Loucy (cell line): Measurements from ENCODE around the gene ELMOD1.

Experiments
- H2AFZ ChIP-seq: fragments of 200-600 bp; sonication (generic); 2 replicates; pipeline ENCODE4 v1.6.0; 2016; ENCODE audit warnings: antibody characterized with exemption, mild to moderate bottlenecking, low read length, moderate library complexity
- H3F3A ChIP-seq: fragments of 200-600 bp; 2 replicates; pipeline ENCODE4 v1.6.0; 2016; ENCODE audit warnings: antibody characterized with exemption, low read depth, mild to moderate bottlenecking
- H3K27me3 ChIP-seq: fragments of 200-600 bp; sonication (generic); 2 replicates; pipeline ENCODE4 v1.6.1; 2014; ENCODE audit warnings: low read length, mild to moderate bottlenecking; ENCODE audit not compliant: insufficient read depth, poor library complexity, severe bottlenecking
- H3K36me3 ChIP-seq: fragments of 200-600 bp; sonication (generic); 2 replicates; pipeline ENCODE4 v1.6.1; 2016; ENCODE audit warnings: low read length; ENCODE audit not compliant: insufficient read depth
- H3K4me1 ChIP-seq: fragments of 200-600 bp; sonication (generic); 2 replicates; pipeline ENCODE4 v1.5.1; 2014; ENCODE audit warnings: low read length, mild to moderate bottlenecking; ENCODE audit not compliant: insufficient read depth, poor library complexity, severe bottlenecking
- H3K4me2 ChIP-seq: fragments of 200-600 bp; sonication (generic); 2 replicates; pipeline ENCODE4 v1.6.0; 2014; ENCODE audit warnings: antibody characterized with exemption, low read length, low read depth, mild to moderate bottlenecking; ENCODE audit not compliant: poor library complexity, severe bottlenecking
- H3K4me3 ChIP-seq: fragments of 200-600 bp; sonication (generic); 2 replicates; pipeline ENCODE4 v1.5.1; 2014; ENCODE audit warnings: low read length, mild to moderate bottlenecking, mixed read lengths; ENCODE audit not compliant: poor library complexity, severe bottlenecking
- H3K79me2 ChIP-seq: fragments of 200-600 bp; sonication (generic); 2 replicates; pipeline ENCODE4 v1.6.1; 2014; ENCODE audit warnings: low read length; ENCODE audit not compliant: insufficient read depth
- H3K9ac ChIP-seq: fragments of 200-600 bp; sonication (generic); 2 replicates; pipeline ENCODE4 v1.6.0; 2014; ENCODE audit warnings: mild to moderate bottlenecking, low read depth, low read length, moderate library complexity; ENCODE audit not compliant: poor library complexity, severe bottlenecking
- H3K9me2 ChIP-seq: fragments of 200-600 bp; sonication (generic); replicated peaks from 2 replicates; pipeline ENCODE4 v1.6.1; 2016; ENCODE audit warnings: low read depth, low read length, mixed read lengths
- H3K9me3 ChIP-seq: fragments of 200-600 bp; sonication (generic); 2 replicates; pipeline ENCODE4 v1.6.1; 2014; ENCODE audit warnings: mild to moderate bottlenecking, antibody characterized with exemption, low read length, low read depth; ENCODE audit not compliant: insufficient read depth
- H4K20me1 ChIP-seq: fragments of 200-600 bp; sonication (generic); 2 replicates; pipeline ENCODE4 v1.6.0; 2014; ENCODE audit warnings: antibody characterized with exemption, low read length, mild to moderate bottlenecking; ENCODE audit not compliant: insufficient read depth, poor library complexity, severe bottlenecking
- CTCF ChIP-seq: fragments of 200-600 bp; sonication (generic); conservative IDR thresholded peaks from 2 replicates; pipeline ENCODE4 v1.5.1; 2014; ENCODE audit warnings: mild to moderate bottlenecking, antibody characterized with exemption, low read length
- EZH2phosphoT487 ChIP-seq: fragments of 200-600 bp; IDR thresholded peaks from 2 replicates; pipeline ENCODE4 v1.6.1; 2018; ENCODE audit warnings: antibody characterized with exemption, mild to moderate bottlenecking, moderate library complexity, borderline replicate concordance

ELMOD1 gene

GRCh38 chr11:107549253-107549953 is 41.5 kb upstream of the ELMOD1 start:
- Histone ChIP-seq H3K79me2 (no peaks in the 10 kb centered on the region), H3K4me1 (no peaks in the 10 kb centered on the region), H3K9me2 (no peaks in the 10 kb centered on the region), H3K36me3 (peaks cover 43% of the 10 kb centered on the region; the same call in 1 of the 2 replicates), H3F3A (no peaks in the 10 kb centered on the region), H4K20me1 (no peaks in the 10 kb centered on the region), H3K9ac (no peak overlapping the region), H3K9me3 (no peaks in the 10 kb centered on the region), H3K4me2 (no peak overlapping the region), H3K27me3 (no peaks in the 10 kb centered on the region), H3K4me3 (no peak overlapping the region), H2AFZ (no peak overlapping the region)
- no peak for TF ChIP-seq EZH2phosphoT487
- TF ChIP-seq CTCF, result peak; percentile 86

- H3K36me3 ChIP-seq, result peaks cover 43% of the 10 kb centered on the region; the same call in 1 of the 2 replicates
- TF ChIP-seq CTCF, result no peak
- no peak for TF ChIP-seq EZH2phosphoT487
Observed at GRCh38 chr11:107549954-107550285, 41.0 kb upstream of the ELMOD1 start.

GRCh38 chr11:107550304-107550703 is 40.6 kb upstream of the ELMOD1 start:
- Histone ChIP-seq H2AFZ (no peak overlapping the region), H3K9ac (no peak overlapping the region), H3K9me2 (no peaks in the 10 kb centered on the region), H3K79me2 (no peaks in the 10 kb centered on the region), H3F3A (no peaks in the 10 kb centered on the region), H3K36me3 (peaks cover 43% of the 10 kb centered on the region; the same call in 1 of the 2 replicates), H3K4me1 (no peaks in the 10 kb centered on the region), H3K9me3 (no peaks in the 10 kb centered on the region), H3K4me2 (no peak overlapping the region), H4K20me1 (no peaks in the 10 kb centered on the region), H3K27me3 (no peaks in the 10 kb centered on the region), H3K4me3 (no peak overlapping the region)
- no peak for TF ChIP-seq CTCF
- no peak for TF ChIP-seq EZH2phosphoT487

More at GRCh38 chr11:107549954-107550285, 41.0 kb upstream of the ELMOD1 start:
- no peaks in the 10 kb centered on the region for H3K27me3 ChIP-seq
- H3F3A ChIP-seq, result no peaks in the 10 kb centered on the region
- H3K4me1 ChIP-seq, result no peaks in the 10 kb centered on the region
- H3K4me3 ChIP-seq, result no peak overlapping the region
- no peaks in the 10 kb centered on the region for H3K79me2 ChIP-seq
- no peak overlapping the region for H3K9ac ChIP-seq
- no peaks in the 10 kb centered on the region for H3K9me2 ChIP-seq
- H3K4me2 ChIP-seq, result no peak overlapping the region
- no peak overlapping the region for H2AFZ ChIP-seq
- no peaks in the 10 kb centered on the region for H3K9me3 ChIP-seq
- no peaks in the 10 kb centered on the region for H4K20me1 ChIP-seq
